Measurements from ENCODE around the gene SLC19A1. TPM values are rescaled to one million over a fixed set of nuclear protein-coding genes. Genes with fewer than 3 reads are reported as not detected.

Gene SLC19A1
- total RNA-seq, 4 donors from 2014 or later, result 7.6 to 12.8 (median 10.3) TPM; not detected in 1

GRCh38 chr21:45457161-45457831, 84.9 kb downstream of the SLC19A1 start:
- peaks cover 6 to 22% of the 10 kb centered on the region in 2 donors for H3K4me1 ChIP-seq
- DNase-seq, result no peak
- no peaks in the 10 kb centered on the region for H3K27me3 ChIP-seq
- TF ChIP-seq POLR2A (IDR thresholded peaks at IDR 0.05) (no peak), CTCF (IDR thresholded peaks at IDR 0.05) (no peak)
- intact Hi-C loops (cut with DNase I; ENCODE audit: low total_unique reads), result no loop called here
- no peaks in the 10 kb centered on the region for H3K9me3 ChIP-seq
- no peak overlapping the region for H3K27ac ChIP-seq
- H3K4me3 ChIP-seq, result no peak overlapping the region
- H3K36me3 ChIP-seq, result no peaks in the 10 kb centered on the region

- Histone ChIP-seq H3K4me3 (no peak overlapping the region), H3K27ac (no peak overlapping the region), H3K4me1 (peaks cover 6 to 22% of the 10 kb centered on the region in 2 donors), H3K27me3 (no peaks in the 10 kb centered on the region), H3K36me3 (no peaks in the 10 kb centered on the region), H3K9me3 (no peaks in the 10 kb centered on the region)
- no peak for DNase-seq
- TF ChIP-seq POLR2A (IDR thresholded peaks at IDR 0.05) (no peak), CTCF (IDR thresholded peaks at IDR 0.05) (no peak)
- intact Hi-C loops (cut with DNase I; ENCODE audit: low total_unique reads), result no loop called here
Measured at GRCh38 chr21:45456584-45457160, 85.6 kb downstream of the SLC19A1 start.

- no peak for DNase-seq
- Histone ChIP-seq H3K27me3 (no peaks in the 10 kb centered on the region), H3K9me3 (no peaks in the 10 kb centered on the region), H3K27ac (peak overlapping the region in 1 of 2 donors; percentile 31), H3K36me3 (no peaks in the 10 kb centered on the region), H3K4me3 (peak overlapping the region; percentile 31 to 40), H3K4me1 (peaks cover 6 to 22% of the 10 kb centered on the region in 2 donors)
- intact Hi-C loops (cut with DNase I; ENCODE audit: low total_unique reads), result no loop called here
- TF ChIP-seq POLR2A (IDR thresholded peaks at IDR 0.05) (no peak), CTCF (IDR thresholded peaks at IDR 0.05) (no peak)
Measured at GRCh38 chr21:45455674-45456583, 86.3 kb downstream of the SLC19A1 start.

- Histone ChIP-seq H3K9me3 (no peaks in the 10 kb centered on the region), H3K4me3 (peak overlapping the region; percentile 31 to 40), H3K36me3 (no peaks in the 10 kb centered on the region), H3K27me3 (no peaks in the 10 kb centered on the region), H3K4me1 (peaks cover 6 to 22% of the 10 kb centered on the region in 2 donors), H3K27ac (peak overlapping the region in 1 of 2 donors; percentile 31)
- no peak for DNase-seq
- no peak for TF ChIP-seq POLR2A (IDR thresholded peaks at IDR 0.05)
- no peak for TF ChIP-seq CTCF (IDR thresholded peaks at IDR 0.05)
- intact Hi-C loops (cut with DNase I; ENCODE audit: low total_unique reads), result no loop called here
Measured at GRCh38 chr21:45454926-45455673, 87.1 kb downstream of the SLC19A1 start.
